ENCODE results near the gene AMDHD1.

DNA sequence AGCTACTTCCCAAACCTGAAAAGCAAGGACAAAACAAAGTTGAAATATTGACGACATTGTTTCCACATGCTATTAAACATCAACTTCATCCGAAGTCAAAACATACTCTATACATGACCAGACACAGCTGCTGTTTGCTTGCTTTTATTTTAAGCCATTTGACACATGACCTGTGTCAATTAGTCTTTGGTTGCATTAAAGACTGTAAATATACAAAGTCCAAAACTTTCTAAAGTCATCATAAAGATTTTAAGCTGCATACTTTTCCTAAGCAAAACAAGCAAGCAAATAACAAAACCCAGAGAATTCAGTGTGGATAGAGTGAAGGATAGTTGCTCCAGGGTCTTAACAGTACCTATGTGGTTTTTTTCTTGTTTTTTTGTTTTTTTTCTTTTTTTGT, 31.2 kb downstream of the AMDHD1 start:
- TF ChIP-seq, protein P1, sequence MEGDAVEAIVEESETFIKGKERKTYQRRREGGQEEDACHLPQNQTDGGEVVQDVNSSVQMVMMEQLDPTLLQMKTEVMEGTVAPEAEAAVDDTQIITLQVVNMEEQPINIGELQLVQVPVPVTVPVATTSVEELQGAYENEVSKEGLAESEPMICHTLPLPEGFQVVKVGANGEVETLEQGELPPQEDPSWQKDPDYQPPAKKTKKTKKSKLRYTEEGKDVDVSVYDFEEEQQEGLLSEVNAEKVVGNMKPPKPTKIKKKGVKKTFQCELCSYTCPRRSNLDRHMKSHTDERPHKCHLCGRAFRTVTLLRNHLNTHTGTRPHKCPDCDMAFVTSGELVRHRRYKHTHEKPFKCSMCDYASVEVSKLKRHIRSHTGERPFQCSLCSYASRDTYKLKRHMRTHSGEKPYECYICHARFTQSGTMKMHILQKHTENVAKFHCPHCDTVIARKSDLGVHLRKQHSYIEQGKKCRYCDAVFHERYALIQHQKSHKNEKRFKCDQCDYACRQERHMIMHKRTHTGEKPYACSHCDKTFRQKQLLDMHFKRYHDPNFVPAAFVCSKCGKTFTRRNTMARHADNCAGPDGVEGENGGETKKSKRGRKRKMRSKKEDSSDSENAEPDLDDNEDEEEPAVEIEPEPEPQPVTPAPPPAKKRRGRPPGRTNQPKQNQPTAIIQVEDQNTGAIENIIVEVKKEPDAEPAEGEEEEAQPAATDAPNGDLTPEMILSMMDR (IDR thresholded peaks at IDR 0.05): no peak
- TF ChIP-seq EZH2 (IDR thresholded peaks at IDR 0.05) (no peak), EZH2phosphoT487 (IDR thresholded peaks at IDR 0.05) (no peak)

Data from neural progenitor cell (in vitro differentiated cells).